ENCODE results near the gene PSMD14.
A peak's percentile ranks its signal among the peaks of the same experiment; 100 is the strongest.

Gene PSMD14

DNA sequence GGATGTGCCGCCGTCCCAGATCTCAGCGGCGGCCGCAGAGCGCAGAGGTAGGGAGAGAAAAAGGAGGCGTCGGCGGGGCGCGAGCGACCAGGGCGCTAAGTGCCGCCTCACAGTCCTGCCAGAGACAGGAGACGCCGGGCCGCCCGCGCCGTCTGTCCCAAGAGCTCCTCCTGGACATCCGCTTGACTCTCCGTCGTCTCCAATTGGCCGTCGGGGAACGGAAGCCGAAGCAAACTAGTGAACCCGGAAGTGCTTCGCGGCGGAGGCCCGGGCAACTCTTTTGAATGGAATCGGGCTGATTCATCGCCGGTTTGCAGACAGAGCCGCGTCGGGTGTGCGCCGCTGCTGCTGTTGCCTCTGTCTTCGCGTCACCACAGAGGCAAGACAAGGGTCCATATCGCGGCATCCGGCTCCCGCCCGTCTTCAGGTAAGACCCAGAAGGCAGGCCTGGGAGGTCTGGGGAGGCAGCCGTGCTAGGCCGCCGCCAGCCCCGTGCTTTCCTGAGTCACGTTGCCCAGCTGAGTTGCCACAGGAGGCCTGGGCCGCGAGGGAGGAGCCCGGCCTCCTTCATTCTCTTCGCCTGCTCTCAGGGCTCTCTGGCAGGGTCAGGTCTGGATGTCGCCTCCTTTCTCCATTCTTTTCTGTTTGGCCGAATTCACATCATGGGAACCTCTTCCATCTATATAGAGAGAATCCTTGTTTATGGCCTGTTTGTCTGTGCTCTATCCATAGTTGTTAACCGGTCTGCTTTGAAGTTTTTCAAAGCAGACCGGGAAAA lies at the start of gene PSMD14 (continued):
- TF ChIP-seq ZNF561 (tag by site-specific recombination; IDR thresholded peaks at IDR 0.05; ENCODE audit: borderline replicate concordance) (peak; percentile 64; the same call in 1 of the 2 replicates), ZNF302 (tag by site-specific recombination; IDR thresholded peaks at IDR 0.05; ENCODE audit: low read depth) (no peak), ZNF560 (tag by site-specific recombination; IDR thresholded peaks at IDR 0.05; ENCODE audit: borderline replicate concordance) (no peak), SP3 (tag by site-specific recombination; IDR thresholded peaks at IDR 0.05) (peak; percentile 50), SP2 (tag by site-specific recombination; IDR thresholded peaks at IDR 0.05) (peak; percentile 83), ZNF514 (tag by site-specific recombination; IDR thresholded peaks at IDR 0.05) (no peak), HOXC10 (CRISPR knock-in tag; IDR thresholded peaks at IDR 0.05) (no peak), ZNF585B (tag by site-specific recombination; IDR thresholded peaks at IDR 0.05) (no peak), KLF16 (tag by site-specific recombination; IDR thresholded peaks at IDR 0.05) (peak; percentile 77; the same call in 1 of the 2 replicates), ZSCAN30 (tag by site-specific recombination; IDR thresholded peaks at IDR 0.05) (peak; percentile 54; the same call in 1 of the 2 replicates), ZNF747 (tag by site-specific recombination; IDR thresholded peaks at IDR 0.05) (no peak), ZBTB21 (tag by site-specific recombination; IDR thresholded peaks at IDR 0.05) (no peak), YY1 (tag by site-specific recombination; IDR thresholded peaks at IDR 0.05) (peak; percentile 50; the same call in 1 of the 2 replicates), ZNF660 (tag by site-specific recombination; IDR thresholded peaks at IDR 0.05) (peak; percentile 79)
- TF ChIP-seq, protein P1, sequence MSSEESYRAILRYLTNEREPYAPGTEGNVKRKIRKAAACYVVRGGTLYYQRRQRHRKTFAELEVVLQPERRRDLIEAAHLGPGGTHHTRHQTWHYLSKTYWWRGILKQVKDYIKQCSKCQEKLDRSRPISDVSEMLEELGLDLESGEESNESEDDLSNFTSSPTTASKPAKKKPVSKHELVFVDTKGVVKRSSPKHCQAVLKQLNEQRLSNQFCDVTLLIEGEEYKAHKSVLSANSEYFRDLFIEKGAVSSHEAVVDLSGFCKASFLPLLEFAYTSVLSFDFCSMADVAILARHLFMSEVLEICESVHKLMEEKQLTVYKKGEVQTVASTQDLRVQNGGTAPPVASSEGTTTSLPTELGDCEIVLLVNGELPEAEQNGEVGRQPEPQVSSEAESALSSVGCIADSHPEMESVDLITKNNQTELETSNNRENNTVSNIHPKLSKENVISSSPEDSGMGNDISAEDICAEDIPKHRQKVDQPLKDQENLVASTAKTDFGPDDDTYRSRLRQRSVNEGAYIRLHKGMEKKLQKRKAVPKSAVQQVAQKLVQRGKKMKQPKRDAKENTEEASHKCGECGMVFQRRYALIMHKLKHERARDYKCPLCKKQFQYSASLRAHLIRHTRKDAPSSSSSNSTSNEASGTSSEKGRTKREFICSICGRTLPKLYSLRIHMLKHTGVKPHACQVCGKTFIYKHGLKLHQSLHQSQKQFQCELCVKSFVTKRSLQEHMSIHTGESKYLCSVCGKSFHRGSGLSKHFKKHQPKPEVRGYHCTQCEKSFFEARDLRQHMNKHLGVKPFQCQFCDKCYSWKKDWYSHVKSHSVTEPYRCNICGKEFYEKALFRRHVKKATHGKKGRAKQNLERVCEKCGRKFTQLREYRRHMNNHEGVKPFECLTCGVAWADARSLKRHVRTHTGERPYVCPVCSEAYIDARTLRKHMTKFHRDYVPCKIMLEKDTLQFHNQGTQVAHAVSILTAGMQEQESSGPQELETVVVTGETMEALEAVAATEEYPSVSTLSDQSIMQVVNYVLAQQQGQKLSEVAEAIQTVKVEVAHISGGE (tag by site-specific recombination; conservative IDR thresholded peaks at IDR 0.05; ENCODE audit: low read depth): peak; percentile 96

DNA sequence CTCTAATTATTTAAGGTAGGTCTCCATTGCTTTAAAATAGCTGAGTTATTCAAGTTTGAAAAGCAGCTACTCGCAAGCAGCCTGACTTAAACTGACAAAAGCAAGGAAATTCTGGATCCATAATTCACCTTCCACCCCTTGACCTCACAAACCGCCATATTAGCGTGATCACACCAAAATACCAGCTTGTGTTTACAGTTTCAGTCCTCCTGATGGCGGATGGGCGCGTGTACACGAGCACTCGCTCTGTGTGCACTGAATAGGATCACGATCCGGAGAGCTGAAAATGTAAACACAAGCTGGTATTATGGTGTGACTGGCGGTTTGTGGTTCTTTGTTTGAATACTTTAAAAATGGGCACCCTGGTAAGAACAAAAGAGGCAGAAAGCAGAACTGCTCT lies 42.4 kb upstream of the PSMD14 start:
- TF ChIP-seq, protein P2, sequence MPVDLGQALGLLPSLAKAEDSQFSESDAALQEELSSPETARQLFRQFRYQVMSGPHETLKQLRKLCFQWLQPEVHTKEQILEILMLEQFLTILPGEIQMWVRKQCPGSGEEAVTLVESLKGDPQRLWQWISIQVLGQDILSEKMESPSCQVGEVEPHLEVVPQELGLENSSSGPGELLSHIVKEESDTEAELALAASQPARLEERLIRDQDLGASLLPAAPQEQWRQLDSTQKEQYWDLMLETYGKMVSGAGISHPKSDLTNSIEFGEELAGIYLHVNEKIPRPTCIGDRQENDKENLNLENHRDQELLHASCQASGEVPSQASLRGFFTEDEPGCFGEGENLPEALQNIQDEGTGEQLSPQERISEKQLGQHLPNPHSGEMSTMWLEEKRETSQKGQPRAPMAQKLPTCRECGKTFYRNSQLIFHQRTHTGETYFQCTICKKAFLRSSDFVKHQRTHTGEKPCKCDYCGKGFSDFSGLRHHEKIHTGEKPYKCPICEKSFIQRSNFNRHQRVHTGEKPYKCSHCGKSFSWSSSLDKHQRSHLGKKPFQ (tag by site-specific recombination; IDR thresholded peaks at IDR 0.05): no peak
- TF ChIP-seq ZNF324 (tag by site-specific recombination; IDR thresholded peaks at IDR 0.05) (no peak), ZNF133 (tag by site-specific recombination; IDR thresholded peaks at IDR 0.05) (no peak), ZNF624 (tag by site-specific recombination; IDR thresholded peaks at IDR 0.05) (no peak), ZBTB1 (tag by site-specific recombination; IDR thresholded peaks at IDR 0.05) (no peak), ZFP41 (tag by site-specific recombination; IDR thresholded peaks at IDR 0.05; ENCODE audit: borderline replicate concordance) (no peak), ZNF223 (tag by site-specific recombination; IDR thresholded peaks at IDR 0.05) (no peak), ZNF174 (tag by site-specific recombination; IDR thresholded peaks at IDR 0.05) (no peak), SP7 (tag by site-specific recombination; IDR thresholded peaks at IDR 0.05) (no peak), ZNF350 (tag by site-specific recombination; IDR thresholded peaks at IDR 0.05) (no peak), KLF9 (tag by site-specific recombination; IDR thresholded peaks at IDR 0.05; ENCODE audit: low read depth) (no peak), ZNF155 (tag by site-specific recombination; IDR thresholded peaks at IDR 0.05) (no peak), ZNF768 (tag by site-specific recombination; IDR thresholded peaks at IDR 0.05) (no peak), ZSCAN16 (tag by site-specific recombination; IDR thresholded peaks at IDR 0.05) (no peak), ZNF701 (tag by site-specific recombination; IDR thresholded peaks at IDR 0.05) (no peak), ZNF76 (tag by site-specific recombination; IDR thresholded peaks at IDR 0.05; ENCODE audit: borderline replicate concordance, low read depth) (no peak), ZNF114 (tag by site-specific recombination; IDR thresholded peaks at IDR 0.05) (no peak), SALL2 (tag by site-specific recombination; IDR thresholded peaks at IDR 0.05; ENCODE audit: borderline replicate concordance) (no peak), ZNF548 (tag by site-specific recombination; IDR thresholded peaks at IDR 0.05) (no peak)
- Histone ChIP-seq H3K9me3 (ENCODE audit: control insufficient read depth, insufficient read depth, low read depth, low read length) (no peaks in the 10 kb centered on the region), H3K27ac (ENCODE audit: extremely low read depth, low read depth, low read length) (no peak overlapping the region), H3K4me3 (ENCODE audit: low read depth, low read length) (no peak overlapping the region), H3K4me1 (ENCODE audit: control insufficient read depth, insufficient read depth, low read length) (no peaks in the 10 kb centered on the region), H3K36me3 (ENCODE audit: control insufficient read depth in 2 of 2, insufficient read depth in 1 of 2, low read length in 2 of 2) (no peaks in the 10 kb centered on the region)
- CTCF ChIA-PET: interaction anchor here (0.5 to 2.1 kb wide), 3 partner anchors 43 to 160 kb away, joined by 3 to 11 read pairs (median 3); no protein-coding TSS in a partner anchor
- POLR2A ChIA-PET: no interaction called here

Data from HEK293 (cell line).